OCI-LY3 (cell line): ENCODE results near the gene B3GAT3.

Experiments
- CTCF ChIP-seq: fragments of 200-600, 300-600 bp; sonication (generic); IDR thresholded peaks from 2 replicates; pipeline ENCODE4 v1.5.1; 2014; ENCODE audit warnings: antibody characterized with exemption, low read length, low read depth
- EZH2phosphoT487 ChIP-seq: fragments of 200-600 bp; shearing (Covaris generic); IDR thresholded peaks from 2 replicates; pipeline ENCODE4 v1.6.1; 2018; ENCODE audit warnings: antibody characterized with exemption, mixed run types, low read depth

GRCh38 chr11:62575837-62576236, 45.9 kb downstream of the B3GAT3 start:
- TF ChIP-seq CTCF, result no peak
- TF ChIP-seq EZH2phosphoT487, result no peak
